GM21367 (cell line): ENCODE data around the gene CGN.
"Not testable (repeated sequence)": the region's sequence is repeated elsewhere in the genome, so short reads cannot be mapped to it uniquely, and the experiment has no call there.

Experiments used
- ATAC-seq: cut with Tn5 transposase; IDR thresholded peaks from one replicate; pipeline ENCODE4 v1.9.1; 2021; ENCODE audit not compliant: unreplicated experiment

CGN gene

DNA sequence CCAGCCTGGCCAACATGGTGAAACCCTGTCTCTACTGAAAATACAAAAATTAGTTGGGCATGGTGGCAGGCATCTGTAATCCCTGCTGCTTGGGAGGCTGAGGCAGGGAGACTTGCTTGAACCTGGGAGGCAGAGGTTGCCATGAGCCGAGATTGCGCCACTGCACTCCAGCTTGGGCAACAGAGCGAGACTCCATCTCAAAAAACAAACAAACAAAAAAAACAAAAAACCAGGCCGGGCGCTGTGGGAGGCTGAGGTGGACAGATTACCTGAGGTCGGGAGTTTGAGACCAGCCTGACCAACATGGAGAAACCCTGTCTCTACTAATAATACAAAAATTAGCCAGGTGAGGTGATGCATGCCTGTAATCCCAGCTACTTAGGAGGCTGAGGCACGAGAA, 11.2 kb downstream of the CGN start:
- not testable (repeated sequence) for ATAC-seq

DNA sequence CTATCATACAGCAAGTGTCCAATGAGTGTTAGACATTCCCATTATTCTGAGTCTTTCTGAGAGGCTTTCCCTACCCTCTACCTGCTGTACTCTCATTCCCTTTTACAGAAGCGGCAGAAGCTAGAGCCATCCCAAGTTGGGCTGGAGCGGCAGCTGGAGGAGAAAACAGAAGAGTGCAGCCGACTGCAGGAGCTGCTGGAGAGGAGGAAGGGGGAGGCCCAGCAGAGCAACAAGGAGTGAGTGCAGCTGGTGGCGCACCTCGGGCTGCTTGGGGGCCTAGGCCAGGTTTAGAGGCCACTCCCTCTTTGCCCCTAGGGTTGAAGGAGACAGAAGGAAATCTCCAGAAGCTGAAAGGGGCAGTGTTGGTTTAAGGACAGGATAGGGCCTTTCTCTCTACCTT, 12.1 kb downstream of the CGN start:
- ATAC-seq = no peak

DNA sequence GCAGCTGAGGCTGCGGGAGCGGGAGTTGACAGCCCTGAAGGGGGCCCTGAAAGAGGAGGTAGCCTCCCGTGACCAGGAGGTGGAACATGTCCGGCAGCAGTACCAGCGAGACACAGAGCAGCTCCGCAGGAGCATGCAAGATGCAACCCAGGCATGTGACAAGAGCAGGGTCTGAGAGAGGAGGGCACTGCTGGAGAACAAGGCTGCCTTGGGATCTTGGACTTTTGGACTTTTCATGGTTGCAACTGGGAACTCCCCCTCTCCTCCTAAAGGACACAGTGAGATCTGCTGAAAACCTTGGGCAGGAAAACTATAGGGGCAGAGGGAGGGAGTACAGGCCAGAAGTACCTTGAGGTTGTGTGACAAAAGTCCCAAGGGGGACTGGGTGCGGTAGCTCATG, 13.5 kb downstream of the CGN start:
- no peak for ATAC-seq

DNA sequence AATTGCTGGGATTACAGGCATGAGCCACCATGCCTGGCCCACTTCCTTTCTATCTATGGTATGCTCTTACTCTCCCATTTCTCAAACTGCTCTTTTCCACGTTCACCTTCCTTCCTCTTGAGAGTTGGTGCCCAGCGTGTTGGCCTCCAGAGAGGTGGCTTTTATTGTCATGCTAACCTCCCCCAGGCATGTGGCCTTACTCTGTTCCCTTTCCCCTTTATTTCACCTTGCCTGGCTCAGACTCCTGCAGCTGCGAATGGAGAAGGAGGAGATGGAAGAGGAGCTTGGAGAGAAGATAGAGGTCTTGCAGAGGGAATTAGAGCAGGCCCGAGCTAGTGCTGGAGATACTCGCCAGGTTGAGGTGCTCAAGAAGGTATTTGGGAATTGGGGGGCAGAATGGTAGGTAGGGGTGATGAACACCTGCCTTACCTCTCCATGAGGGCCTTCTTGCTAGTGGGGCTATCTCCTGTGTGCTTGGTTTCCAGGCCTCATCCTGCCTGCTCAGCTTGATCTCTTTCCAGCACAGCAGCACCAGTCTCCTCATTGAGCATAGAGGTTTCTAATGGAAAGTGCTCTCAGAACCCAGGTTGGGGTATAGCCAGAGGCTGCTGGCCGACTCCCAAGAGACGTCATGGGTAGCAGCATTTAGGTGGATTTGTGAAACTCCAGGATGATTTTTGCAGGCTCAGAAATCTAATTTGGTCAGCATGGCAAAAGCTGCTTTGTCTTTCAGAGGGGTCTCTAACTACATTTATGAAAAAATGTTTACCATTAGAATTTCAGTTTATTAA, 15.7 kb downstream of the CGN start:
- ATAC-seq = no peak

DNA sequence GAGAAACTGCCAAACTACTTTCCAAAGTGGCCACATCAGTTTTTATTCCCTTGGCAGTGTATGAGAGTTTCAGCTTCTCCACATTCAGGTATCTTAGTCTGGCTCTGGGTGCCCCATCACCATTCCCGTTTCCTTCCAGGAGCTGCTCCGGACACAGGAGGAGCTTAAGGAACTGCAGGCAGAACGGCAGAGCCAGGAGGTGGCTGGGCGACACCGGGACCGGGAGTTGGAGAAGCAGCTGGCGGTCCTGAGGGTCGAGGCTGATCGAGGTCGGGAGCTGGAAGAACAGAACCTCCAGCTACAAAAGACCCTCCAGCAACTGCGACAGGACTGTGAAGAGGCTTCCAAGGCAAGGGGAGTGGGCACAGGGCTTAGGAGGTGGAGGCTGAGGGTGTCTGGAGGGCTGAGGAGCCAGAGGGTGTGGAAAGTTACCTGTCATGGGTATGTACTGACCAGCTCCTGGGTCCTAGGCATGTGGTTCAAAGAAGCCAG, 18.1 kb downstream of the CGN start:
- no peak for ATAC-seq

DNA sequence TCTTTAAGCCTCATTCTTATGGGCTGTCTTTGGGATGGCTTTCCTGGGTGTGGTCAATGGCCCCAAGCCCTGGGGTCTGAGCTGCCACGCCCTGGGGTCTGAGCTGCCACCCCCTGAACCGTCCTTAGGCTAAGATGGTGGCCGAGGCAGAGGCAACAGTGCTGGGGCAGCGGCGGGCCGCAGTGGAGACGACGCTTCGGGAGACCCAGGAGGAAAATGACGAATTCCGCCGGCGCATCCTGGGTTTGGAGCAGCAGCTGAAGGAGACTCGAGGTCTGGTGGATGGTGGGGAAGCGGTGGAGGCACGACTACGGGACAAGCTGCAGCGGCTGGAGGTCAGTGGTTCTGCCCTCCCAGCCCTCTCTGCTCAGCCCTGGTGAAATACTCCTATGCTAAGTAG, 18.6 kb downstream of the CGN start:
- ATAC-seq = no peak

DNA sequence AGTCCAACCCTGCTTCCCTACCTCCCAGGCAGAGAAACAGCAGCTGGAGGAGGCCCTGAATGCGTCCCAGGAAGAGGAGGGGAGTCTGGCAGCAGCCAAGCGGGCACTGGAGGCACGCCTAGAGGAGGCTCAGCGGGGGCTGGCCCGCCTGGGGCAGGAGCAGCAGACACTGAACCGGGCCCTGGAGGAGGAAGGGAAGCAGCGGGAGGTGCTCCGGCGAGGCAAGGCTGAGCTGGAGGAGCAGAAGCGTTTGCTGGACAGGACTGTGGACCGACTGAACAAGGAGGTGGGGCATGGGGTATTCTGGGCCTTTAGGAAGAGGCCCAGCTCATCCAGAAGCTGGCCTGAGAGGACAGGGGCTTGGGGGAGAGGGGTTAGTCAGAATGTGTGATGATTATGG, 19.3 kb downstream of the CGN start:
- no peak for ATAC-seq

DNA sequence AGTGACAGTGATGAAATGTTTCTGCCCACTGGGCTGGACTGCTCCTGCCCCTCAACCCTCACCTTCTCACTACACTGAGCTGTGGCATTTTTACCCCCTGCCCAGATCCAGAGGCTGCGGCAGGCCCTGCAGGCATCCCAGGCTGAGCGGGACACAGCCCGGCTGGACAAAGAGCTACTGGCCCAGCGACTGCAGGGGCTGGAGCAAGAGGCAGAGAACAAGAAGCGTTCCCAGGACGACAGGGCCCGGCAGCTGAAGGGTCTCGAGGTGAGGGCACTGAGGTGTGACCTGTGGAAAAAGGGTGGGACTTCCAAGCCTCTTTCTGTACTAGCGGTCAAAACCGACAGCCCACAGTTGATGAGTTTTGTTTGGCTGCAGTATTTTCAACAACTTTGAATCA, 22.7 kb downstream of the CGN start:
- no peak for ATAC-seq

DNA sequence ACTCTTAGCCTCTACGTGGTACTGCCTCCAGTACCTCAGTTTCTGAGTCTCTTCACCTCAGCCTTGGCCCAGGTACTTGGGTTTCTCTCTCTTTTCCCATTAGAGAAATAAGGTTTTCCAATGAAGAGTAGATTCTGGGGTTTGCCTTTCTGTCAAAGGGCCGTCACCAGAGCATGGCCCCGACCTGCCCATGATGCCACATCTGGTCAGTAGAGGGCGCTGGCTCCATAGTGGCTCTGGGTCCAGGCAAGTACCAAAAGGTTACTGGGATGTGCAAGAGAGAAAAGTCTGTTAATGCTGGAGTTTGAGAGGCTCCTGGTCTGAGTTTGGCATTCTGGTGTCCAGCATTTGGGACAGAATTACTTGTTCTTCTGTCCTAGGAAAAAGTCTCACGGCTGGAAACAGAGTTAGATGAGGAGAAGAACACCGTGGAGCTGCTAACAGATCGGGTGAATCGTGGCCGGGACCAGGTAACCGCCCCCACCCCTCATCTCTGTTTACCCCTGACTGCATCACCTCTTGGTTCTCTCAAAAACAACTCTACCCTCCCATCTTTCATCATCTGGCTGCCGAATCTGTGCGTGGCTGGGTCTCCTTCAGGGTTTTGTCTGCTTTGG, 23.6 kb downstream of the CGN start:
- no peak for ATAC-seq

DNA sequence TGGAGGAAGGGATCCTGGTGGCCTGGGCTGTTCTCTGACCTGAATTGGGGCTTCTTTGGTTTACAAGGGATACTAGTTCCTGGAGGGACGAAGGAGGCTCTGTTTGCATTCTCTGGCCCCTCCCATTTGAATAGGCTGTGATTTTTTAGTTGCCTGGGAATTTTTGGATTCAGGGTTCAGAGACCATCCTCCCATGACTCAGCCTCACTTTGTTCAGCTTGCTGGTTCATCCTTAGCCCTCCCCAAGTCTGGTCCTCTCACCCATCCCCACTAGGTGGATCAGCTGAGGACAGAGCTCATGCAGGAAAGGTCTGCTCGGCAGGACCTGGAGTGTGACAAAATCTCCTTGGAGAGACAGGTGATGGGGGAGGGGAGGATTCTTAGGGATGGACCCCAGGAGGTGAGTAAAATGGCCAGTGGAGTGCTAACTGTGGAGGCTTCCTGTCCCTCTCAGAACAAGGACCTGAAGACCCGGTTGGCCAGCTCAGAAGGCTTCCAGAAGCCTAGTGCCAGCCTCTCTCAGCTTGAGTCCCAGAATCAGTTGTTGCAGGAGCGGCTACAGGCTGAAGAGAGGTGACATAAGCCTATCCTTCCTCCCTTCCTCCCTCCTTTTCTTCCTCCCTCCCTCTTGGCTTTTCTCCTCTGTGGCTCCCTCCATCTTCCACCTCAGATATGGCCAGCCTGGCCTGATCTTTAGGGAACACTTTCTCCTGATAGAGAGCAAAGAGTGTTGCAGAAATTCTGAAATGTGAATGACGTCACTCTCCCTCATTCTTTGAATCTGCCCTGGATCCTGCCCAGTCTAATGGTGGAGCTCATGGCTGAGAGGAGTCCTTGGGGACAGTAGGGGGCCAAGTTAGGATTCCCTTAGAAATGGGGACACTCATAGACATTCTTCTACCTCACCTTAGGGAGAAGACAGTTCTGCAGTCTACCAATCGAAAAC, 24.4 kb downstream of the CGN start:
- ATAC-seq = no peak

DNA sequence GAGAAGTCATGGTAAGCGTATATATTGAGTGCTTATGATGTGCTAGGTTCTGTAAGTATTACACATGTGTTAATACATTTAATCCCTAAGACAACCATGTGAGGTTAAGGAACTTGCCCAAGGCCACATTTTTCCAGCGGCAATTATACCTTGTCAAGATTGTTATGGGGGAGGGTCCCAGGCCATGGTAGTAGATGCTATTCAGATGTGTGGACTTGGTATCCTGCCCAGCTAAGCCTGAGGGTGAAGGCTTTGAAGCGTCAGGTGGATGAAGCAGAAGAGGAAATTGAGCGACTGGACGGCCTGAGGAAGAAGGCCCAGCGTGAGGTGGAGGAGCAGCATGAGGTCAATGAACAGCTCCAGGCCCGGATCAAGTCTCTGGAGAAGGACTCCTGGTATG, 25.3 kb downstream of the CGN start:
- ATAC-seq = no peak

DNA sequence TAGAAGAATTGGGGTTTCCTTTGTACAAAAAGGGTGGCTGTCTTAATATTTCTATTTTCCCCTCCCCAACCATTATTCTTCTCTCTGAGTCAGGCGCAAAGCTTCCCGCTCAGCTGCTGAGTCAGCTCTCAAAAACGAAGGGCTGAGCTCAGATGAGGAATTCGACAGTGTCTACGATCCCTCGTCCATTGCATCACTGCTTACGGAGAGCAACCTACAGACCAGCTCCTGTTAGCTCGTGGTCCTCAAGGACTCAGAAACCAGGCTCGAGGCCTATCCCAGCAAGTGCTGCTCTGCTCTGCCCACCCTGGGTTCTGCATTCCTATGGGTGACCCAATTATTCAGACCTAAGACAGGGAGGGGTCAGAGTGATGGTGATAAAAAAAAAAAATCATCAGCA, 25.9 kb downstream of the CGN start:
- ATAC-seq = no peak

DNA sequence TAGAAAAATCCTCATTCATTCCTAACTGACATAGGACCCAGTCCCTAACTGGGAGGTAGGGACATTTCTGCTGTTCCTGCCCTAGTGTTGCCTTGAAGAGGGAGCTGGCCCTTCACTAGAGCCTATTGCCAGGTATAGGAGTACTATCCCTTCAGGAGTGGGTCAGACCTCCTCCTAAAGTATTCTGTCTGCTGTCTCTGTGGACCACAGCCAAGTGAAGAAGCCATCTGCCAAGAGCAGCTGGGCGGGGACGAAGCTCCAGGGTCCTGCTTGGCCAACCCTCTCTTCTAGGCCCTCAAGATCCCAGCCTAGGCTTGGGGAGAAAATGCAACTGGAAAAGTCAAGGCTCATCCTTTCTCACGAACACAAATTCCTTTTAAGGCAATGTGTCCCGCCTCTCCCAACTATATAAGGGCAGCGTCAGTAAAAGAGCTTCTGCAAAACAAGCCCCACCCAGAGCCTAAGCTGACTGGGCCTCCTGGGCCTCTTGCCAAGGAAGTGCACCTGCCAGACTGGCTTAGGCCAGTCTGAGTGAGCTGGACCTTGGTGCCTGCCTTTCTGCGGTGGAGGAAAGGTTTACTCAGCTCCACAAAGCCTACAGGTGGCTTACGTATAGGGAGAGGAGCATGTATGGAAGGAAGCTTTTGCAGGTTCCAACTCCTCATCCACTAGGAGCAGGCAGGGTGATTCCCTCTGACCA, 28.3 kb downstream of the CGN start:
- ATAC-seq = peak; percentile 52

DNA sequence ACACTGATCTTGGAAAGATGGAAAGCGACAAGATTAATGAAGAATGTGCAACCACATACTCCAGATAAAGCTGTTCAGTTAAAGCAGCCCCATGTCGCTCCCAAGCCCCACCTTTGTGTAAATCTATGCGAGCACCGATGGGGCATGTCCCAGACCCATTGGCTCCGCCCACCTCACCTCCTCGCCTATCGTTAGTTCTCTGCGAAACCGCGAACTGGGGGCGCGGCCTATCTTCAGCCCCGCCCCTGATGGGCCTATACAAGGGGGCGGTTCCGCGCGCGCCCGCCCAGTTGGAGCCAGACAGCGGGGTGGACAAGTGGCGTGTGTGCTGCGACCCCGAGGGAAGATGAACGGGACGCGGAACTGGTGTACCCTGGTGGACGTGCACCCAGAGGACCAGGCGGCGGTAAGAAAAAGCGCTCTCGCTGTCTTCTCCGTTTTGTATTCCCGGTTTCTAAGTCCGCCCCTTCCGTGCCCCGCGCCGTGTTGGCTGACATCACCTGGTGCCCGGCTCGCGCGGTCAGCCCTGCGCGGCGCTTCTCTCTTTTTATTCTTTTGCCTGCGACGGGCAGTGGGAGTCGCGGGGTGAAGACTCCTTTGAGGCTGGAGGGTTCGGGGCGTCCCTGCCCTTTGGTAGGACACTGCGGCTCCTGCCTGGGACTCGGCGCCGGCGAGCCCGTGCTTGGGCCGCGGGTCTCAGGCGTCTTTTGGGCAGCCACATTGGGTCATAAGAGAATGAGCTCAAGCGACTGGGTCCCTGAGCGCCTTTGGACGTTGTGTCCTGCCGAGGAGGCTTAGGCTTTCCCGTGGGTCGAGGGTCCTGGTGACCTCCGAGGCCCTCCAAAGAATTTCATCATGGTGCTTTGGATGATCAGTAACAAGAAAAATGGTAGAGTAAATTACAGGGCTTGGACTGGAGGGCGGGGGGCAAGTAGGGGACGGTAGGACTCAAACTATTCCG, 29.1 kb downstream of the CGN start, which contains the start of gene TUFT1:
Gene TUFT1, plus strand, starts transcription at position 289 of the 961 bp plus-strand sequence. Its CDS starts 58 bp downstream, at position 347.
- peak; percentile 81 for ATAC-seq

DNA sequence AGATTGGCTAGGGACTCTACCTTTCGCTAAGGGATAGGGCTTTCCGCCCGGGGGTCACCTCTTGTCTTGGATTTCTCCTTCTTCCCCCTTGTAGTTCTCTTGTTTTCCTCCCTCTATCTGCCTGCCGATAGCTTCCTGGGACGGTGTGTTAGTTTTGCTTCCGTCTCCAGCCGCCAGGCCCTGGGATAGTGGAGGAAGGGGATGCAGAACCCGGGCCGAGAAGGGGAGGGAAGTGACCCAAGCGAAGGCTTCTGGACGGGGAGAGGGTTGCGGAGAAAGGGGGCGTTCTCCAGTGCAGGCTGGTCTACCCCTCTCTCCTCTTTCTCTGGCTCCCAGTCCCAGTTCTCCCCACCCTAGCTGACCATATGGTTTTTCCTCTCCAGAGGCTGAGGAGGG, 29.8 kb downstream of the CGN start:
- no peak for ATAC-seq

DNA sequence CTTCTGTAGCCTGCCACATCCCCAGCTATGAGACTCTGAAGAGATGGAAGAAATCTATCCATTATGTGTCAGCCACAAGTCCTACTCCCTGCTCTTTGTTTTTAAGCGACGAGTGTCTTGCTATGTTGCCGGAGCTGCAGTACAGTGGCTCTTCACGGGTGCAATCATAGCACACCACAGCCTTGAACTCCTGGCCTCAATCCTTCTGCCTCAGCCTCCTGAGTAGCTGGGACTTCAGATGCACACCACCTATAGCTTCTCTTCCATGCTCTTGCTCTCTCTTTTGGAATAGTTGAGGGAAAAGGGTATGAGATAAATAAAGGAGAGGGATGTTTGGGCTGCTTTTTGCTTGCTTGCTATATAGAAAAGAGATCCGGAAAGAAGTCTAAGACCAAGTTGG, 30.6 kb downstream of the CGN start:
- no peak for ATAC-seq

DNA sequence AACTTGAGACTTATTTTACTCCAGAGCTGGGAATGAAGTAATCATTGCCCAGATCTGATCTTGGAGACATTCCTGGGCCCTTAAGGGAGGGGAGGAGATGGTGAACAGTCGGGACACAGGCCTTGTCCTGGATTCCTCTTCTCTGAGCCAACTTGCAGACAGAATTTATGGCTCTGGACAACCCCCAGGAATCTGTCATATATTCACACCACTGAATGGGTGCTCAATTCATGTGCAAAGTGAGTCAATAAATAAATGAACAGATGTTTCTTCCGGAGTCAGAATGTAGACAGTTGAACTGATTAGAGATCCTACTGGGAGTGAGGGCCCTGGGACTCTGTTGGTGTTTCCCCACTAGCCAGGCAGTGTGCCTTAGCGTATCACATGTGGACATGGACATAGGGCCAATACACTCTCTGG, 31.5 kb downstream of the CGN start:
- ATAC-seq = no peak

DNA sequence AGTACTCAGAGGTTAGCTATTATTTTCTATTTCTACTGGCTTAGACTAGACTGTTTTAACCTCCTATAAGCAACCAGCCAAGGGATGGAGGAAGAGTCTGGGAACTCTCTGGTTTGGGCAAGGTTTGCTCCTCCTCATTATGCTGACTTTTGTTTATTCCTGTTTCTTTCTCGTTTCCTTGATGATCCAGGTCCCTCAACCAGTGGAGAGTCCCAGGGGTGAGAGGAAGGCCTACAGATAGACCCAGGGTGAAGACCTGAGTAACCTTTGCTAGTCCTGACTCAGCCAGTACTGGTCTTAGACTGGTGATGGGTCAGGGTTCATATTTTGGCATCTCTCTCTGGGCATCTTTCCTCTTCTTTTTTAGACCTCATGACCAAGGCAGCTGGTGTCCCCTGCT, 34.4 kb downstream of the CGN start:
- ATAC-seq = no peak

DNA sequence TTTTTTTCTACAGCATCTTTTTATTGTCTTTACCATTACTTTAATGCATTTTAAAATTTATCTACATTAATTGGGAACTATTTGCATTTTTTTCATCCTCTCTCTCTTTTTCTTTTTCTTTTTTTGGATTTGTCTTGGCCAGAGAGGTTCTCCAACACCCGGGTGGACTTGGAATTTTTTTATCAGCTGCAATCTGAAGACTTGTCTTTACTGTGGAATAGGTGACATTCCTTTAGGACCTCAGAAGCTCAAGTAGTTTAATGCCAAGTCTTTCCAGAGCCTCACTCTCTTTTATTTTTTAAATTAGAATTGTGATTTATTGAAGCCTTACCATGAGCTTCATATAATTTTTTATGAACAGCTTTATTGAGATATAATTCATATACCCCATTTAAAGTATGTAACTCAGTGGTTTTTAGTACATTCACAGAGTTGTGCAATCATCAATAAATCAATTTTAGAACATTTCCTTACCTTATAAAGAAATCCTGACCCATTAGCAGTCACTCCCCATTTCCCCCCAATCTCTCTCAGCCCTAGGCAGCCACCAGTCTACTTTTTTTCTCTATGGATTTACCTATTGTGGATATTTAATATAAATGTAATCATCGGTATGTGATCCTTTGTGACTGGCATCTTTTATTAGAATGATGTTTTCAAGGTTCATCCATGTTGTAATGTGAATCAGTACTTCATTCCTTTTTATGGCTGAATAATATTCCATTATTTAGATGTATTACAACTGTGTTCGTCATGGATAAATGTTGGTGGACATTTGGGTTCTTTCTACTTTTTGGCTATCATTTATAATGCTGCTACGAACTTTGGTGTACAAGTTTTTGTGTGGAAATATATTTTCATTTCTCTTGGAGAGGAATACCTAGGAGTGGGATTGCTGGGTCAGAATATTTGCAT, 35.1 kb downstream of the CGN start:
- no peak for ATAC-seq
